Suprapubic skin (tissue), 4 donors: Measurements from ENCODE around the gene NTRK1. TPM values are rescaled to one million over a fixed set of nuclear protein-coding genes. Genes with fewer than 3 reads are reported as not detected.

ENCODE experiments used
- DNase-seq, 2 donors: peaks; one replicate each; pipeline ENCODE4 v3.0.0-alpha.2; 2019; ENCODE audit warnings: low spot score in 2 of 2
- H3K27ac ChIP-seq: fragments of 200-600 bp; sonication (generic); one replicate; pipeline ENCODE4 v1.5.1; 2019
- H3K27me3 ChIP-seq: fragments of 200-600 bp; sonication (generic); one replicate; pipeline ENCODE4 v1.5.1; 2019
- H3K36me3 ChIP-seq: fragments of 200-600 bp; sonication (generic); one replicate; pipeline ENCODE4 v1.5.1; 2019
- H3K4me1 ChIP-seq: fragments of 200-600 bp; sonication (generic); one replicate; pipeline ENCODE4 v1.5.1; 2019
- H3K4me3 ChIP-seq: fragments of 200-600 bp; sonication (generic); one replicate; pipeline ENCODE4 v1.5.1; 2019; ENCODE audit warnings: mild to moderate bottlenecking
- H3K9me3 ChIP-seq: fragments of 200-600 bp; sonication (generic); one replicate; pipeline ENCODE4 v1.5.1; 2019
- CTCF ChIP-seq, 2 donors: fragments of 200-600 bp in 1 of 2; fragments of 450-650 bp in 1 of 2; sonication (generic) in 1 of 2; IDR thresholded peaks; one replicate each; pipeline ENCODE4 v1.5.1; 2016 to 2019; ENCODE audit warnings: antibody characterized with exemption in 2 of 2, mild to moderate bottlenecking in 1 of 2, moderate library complexity in 1 of 2
- EP300 ChIP-seq: sonication (generic); formaldehyde crosslinking; IDR thresholded peaks from one replicate; pipeline ENCODE4 v1.6.1; 2017; ENCODE audit warnings: antibody characterized with exemption
- POLR2A ChIP-seq, 2 donors: fragments of 450-650 bp; IDR thresholded peaks; one replicate each; pipeline ENCODE4 v1.6.1; 2017; ENCODE audit warnings: antibody characterized with exemption in 2 of 2, mild to moderate bottlenecking in 2 of 2, moderate library complexity in 2 of 2
- POLR2AphosphoS5 ChIP-seq, 3 donors: sonication (generic); formaldehyde crosslinking; IDR thresholded peaks; one replicate each; pipeline ENCODE4 v1.6.1; 2017; ENCODE audit warnings: antibody characterized with exemption in 3 of 3
- WGBS: methylation state at CpG from one replicate; pipeline ENCODE4 v1.1.5; 2018; 5-methylcytosine and 5-hydroxymethylcytosine counted together
- total RNA-seq, 4 donors: library from RNA; depleted of rRNA; stranded (reverse); fragments of >200 nt; gene quantifications; one replicate each; pipeline ENCODE4 v1.1.0, GENCODE V29; 2016

The NTRK1 gene
- total RNA-seq, 4 donors from 2014 or later: 0.32 TPM; not detected in 3

GRCh38 chr1:156922986-156923669 lies 62.5 kb downstream of the NTRK1 start:
- DNase-seq: no peak
- no peak for TF ChIP-seq CTCF (IDR thresholded peaks at IDR 0.05)
- TF ChIP-seq POLR2A (IDR thresholded peaks at IDR 0.05): no peak
- TF ChIP-seq EP300: no peak
- TF ChIP-seq POLR2AphosphoS5 (IDR thresholded peaks at IDR 0.05): no peak

GRCh38 chr1:156923670-156924477 lies 63.2 kb downstream of the NTRK1 start:
- H3K27me3 ChIP-seq: peaks cover 92% of the 10 kb centered on the region
- DNase-seq: no peak
- peak overlapping the region; percentile 20 for H3K4me3 ChIP-seq
- H3K4me1 ChIP-seq: peaks cover 33% of the 10 kb centered on the region
- TF ChIP-seq POLR2A (IDR thresholded peaks at IDR 0.05): no peak
- TF ChIP-seq POLR2AphosphoS5 (IDR thresholded peaks at IDR 0.05): no peak
- no peak for TF ChIP-seq EP300
- TF ChIP-seq CTCF (IDR thresholded peaks at IDR 0.05): no peak
- H3K36me3 ChIP-seq: no peaks in the 10 kb centered on the region
- 2% methylated on average over 9 of the region's 64 CpGs for WGBS
- H3K27ac ChIP-seq: no peak overlapping the region
- H3K9me3 ChIP-seq: no peaks in the 10 kb centered on the region

More at GRCh38 chr1:156922986-156923669, 62.5 kb downstream of the NTRK1 start:
- no peak overlapping the region for H3K4me3 ChIP-seq
- no peaks in the 10 kb centered on the region for H3K36me3 ChIP-seq
- H3K27ac ChIP-seq: no peak overlapping the region
- no peaks in the 10 kb centered on the region for H3K9me3 ChIP-seq
- H3K4me1 ChIP-seq: peaks cover 33% of the 10 kb centered on the region
- peaks cover 90% of the 10 kb centered on the region for H3K27me3 ChIP-seq
- 24% methylated on average over 8 of the region's 11 CpGs for WGBS

- TF ChIP-seq CTCF (IDR thresholded peaks at IDR 0.05) (no peak), POLR2AphosphoS5 (IDR thresholded peaks at IDR 0.05) (no peak), EP300 (no peak), POLR2A (IDR thresholded peaks at IDR 0.05) (no peak)
- H3K36me3 ChIP-seq: no peaks in the 10 kb centered on the region
- H3K27ac ChIP-seq: no peak overlapping the region
- no peaks in the 10 kb centered on the region for H3K9me3 ChIP-seq
- no peak overlapping the region for H3K4me3 ChIP-seq
- 28% methylated on average over 12 of the region's 22 CpGs for WGBS
- H3K27me3 ChIP-seq: peaks cover 94% of the 10 kb centered on the region
- no peak for DNase-seq
- H3K4me1 ChIP-seq: peaks cover 33% of the 10 kb centered on the region
Observed at GRCh38 chr1:156924478-156925153, 64.0 kb downstream of the NTRK1 start.

- 77% methylated on average over 5 of the region's 5 CpGs for WGBS
- Histone ChIP-seq H3K4me3 (no peak overlapping the region), H3K9me3 (no peaks in the 10 kb centered on the region), H3K27me3 (peaks cover 89% of the 10 kb centered on the region), H3K4me1 (peaks cover 30% of the 10 kb centered on the region), H3K36me3 (no peaks in the 10 kb centered on the region), H3K27ac (no peak overlapping the region)
- DNase-seq: no peak
- TF ChIP-seq EP300 (no peak), POLR2AphosphoS5 (IDR thresholded peaks at IDR 0.05) (no peak), POLR2A (IDR thresholded peaks at IDR 0.05) (no peak), CTCF (IDR thresholded peaks at IDR 0.05) (no peak)
Observed at GRCh38 chr1:156925154-156926010, 64.7 kb downstream of the NTRK1 start.
